Measurements from ENCODE around the gene MSN.
"Not testable (repeated sequence)": the region's sequence is repeated elsewhere in the genome, so short reads cannot be mapped to it uniquely, and the experiment has no call there.

MSN gene

DNA sequence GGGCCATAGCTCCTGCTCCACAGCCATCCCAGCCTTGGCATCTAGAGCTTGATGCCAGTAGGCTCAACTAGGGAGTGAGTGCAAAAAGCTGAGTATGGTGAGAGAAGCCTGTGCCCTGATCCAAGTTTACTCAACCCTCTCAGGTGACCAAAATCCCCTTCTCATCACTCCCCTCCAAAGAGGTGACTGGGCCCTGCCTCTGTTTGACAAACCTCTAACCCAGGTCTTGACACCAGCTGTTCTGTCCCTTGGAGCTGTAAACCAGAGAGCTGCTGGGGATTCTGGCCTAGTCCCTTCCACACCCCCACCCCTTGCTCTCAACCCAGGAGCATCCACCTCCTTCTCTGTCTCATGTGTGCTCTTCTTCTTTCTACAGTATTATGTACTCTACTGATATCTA is 73.5 kb downstream of the MSN start:
- Histone ChIP-seq H3K36me3 (ENCODE audit: control insufficient read depth, insufficient read depth, low read length) (no peaks in the 10 kb centered on the region), H3K9ac (ENCODE audit: low read length) (no peak overlapping the region), H3K27me3 (ENCODE audit: control insufficient read depth, insufficient read depth, low read length) (no peaks in the 10 kb centered on the region), H3K9me3 (ENCODE audit: control insufficient read depth, low read length) (no peaks in the 10 kb centered on the region), H3K4me1 (ENCODE audit: control insufficient read depth, insufficient read depth, low read length) (no peaks in the 10 kb centered on the region), H3K4me3 (ENCODE audit: low read length) (no peak overlapping the region)

DNA sequence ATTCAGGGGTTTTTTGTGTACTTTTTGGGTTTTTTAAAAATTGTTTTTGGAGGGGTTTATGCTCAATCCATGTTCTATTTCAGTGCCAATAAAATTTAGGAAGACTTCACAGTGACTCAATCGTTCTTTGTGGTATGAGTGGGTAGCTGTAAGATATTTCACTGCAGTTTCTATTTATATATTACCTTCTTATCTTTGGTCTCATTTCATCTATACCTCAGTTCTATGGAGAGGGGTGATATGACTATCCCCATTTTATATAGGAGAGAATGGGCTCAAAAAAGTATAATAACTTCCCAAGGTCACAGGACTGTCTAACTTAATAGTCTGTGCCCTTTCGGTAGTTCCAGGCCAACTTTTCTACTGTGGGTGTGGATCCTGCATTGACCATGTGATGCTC is 74.4 kb downstream of the MSN start:
- no peaks in the 10 kb centered on the region for H3K9me3 ChIP-seq (ENCODE audit: control insufficient read depth, low read length)
- no peak overlapping the region for H3K4me3 ChIP-seq (ENCODE audit: low read length)
- H3K27me3 ChIP-seq (ENCODE audit: control insufficient read depth, insufficient read depth, low read length): no peaks in the 10 kb centered on the region
- no peaks in the 10 kb centered on the region for H3K36me3 ChIP-seq (ENCODE audit: control insufficient read depth, insufficient read depth, low read length)
- H3K4me1 ChIP-seq (ENCODE audit: control insufficient read depth, insufficient read depth, low read length): no peaks in the 10 kb centered on the region
- no peak overlapping the region for H3K9ac ChIP-seq (ENCODE audit: low read length)

DNA sequence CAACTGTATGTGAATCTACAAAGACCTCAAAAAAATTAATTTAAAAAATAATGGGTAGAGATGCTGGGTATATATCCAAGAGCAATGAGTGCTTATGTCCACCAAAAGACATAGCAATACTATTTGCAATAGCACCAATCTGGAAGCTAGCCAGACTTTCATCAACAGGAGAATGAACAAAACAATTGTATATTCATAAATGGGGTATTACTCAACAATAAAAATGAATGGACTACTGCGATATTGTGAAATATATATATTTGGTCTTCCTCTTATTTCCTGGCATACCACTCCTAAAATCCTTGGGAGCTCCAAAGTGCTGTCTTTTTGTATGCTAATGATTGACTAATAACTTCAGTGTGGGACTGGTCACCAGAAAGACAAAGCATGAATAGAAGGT is 77.5 kb downstream of the MSN start:
- Histone ChIP-seq H3K27me3 (ENCODE audit: control insufficient read depth, insufficient read depth, low read length) (no peaks in the 10 kb centered on the region), H3K9me3 (ENCODE audit: control insufficient read depth, low read length) (no peaks in the 10 kb centered on the region), H3K9ac (ENCODE audit: low read length) (no peak overlapping the region), H3K4me1 (ENCODE audit: control insufficient read depth, insufficient read depth, low read length) (no peaks in the 10 kb centered on the region), H3K36me3 (ENCODE audit: control insufficient read depth, insufficient read depth, low read length) (no peaks in the 10 kb centered on the region), H3K4me3 (ENCODE audit: low read length) (no peak overlapping the region)

DNA sequence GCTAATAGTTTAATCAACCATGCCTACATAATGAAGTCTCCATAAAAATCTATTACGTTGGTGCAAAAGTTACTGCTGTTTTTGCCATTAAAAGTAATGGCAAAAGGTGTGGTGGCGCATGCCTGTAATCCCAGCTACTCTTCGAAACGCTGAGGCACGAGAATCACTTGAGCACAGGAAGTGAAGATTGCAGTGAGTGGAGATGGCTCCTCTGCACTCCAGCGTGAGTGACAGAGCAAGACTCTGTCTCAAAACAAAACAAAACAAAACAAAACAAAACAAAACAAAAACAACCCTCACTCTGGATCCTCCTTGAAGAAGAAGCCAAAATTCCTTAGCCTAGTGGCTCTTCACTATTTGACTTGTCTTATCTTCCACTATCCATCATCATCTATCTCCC is 78.0 kb downstream of the MSN start:
- H3K27me3 ChIP-seq (ENCODE audit: control insufficient read depth, insufficient read depth, low read length): no peaks in the 10 kb centered on the region

DNA sequence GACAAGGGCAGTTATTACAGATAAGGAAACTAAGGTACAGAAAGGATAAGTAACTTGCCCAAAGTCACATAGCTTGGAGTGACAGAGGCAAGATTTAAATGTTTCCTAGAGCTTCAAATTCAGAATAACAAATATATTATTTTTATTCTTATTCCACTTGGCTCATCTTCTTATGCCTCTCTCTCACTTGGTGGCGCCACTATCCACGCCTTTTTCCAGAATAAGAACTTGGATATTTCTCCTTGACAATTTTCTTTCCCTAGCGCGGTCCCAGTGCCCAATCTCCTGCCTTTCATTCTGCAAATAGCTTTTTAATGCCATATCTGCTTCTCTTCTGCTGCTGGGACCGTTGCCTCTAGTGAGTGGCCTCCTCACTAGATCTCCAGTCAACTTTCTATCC is 78.5 kb downstream of the MSN start:
- no peaks in the 10 kb centered on the region for H3K27me3 ChIP-seq (ENCODE audit: control insufficient read depth, insufficient read depth, low read length)
- no peak overlapping the region for H3K9ac ChIP-seq (ENCODE audit: low read length)
- no peaks in the 10 kb centered on the region for H3K9me3 ChIP-seq (ENCODE audit: control insufficient read depth, low read length)
- H3K36me3 ChIP-seq (ENCODE audit: control insufficient read depth, insufficient read depth, low read length): no peaks in the 10 kb centered on the region
- no peak overlapping the region for H3K4me3 ChIP-seq (ENCODE audit: low read length)
- no peaks in the 10 kb centered on the region for H3K4me1 ChIP-seq (ENCODE audit: control insufficient read depth, insufficient read depth, low read length)

More for the DNA sequence above, 78.0 kb downstream of the MSN start:
- H3K9me3 ChIP-seq (ENCODE audit: control insufficient read depth, low read length): no peaks in the 10 kb centered on the region
- no peak overlapping the region for H3K4me3 ChIP-seq (ENCODE audit: low read length)
- no peak overlapping the region for H3K9ac ChIP-seq (ENCODE audit: low read length)
- H3K4me1 ChIP-seq (ENCODE audit: control insufficient read depth, insufficient read depth, low read length): no peaks in the 10 kb centered on the region
- H3K36me3 ChIP-seq (ENCODE audit: control insufficient read depth, insufficient read depth, low read length): no peaks in the 10 kb centered on the region

DNA sequence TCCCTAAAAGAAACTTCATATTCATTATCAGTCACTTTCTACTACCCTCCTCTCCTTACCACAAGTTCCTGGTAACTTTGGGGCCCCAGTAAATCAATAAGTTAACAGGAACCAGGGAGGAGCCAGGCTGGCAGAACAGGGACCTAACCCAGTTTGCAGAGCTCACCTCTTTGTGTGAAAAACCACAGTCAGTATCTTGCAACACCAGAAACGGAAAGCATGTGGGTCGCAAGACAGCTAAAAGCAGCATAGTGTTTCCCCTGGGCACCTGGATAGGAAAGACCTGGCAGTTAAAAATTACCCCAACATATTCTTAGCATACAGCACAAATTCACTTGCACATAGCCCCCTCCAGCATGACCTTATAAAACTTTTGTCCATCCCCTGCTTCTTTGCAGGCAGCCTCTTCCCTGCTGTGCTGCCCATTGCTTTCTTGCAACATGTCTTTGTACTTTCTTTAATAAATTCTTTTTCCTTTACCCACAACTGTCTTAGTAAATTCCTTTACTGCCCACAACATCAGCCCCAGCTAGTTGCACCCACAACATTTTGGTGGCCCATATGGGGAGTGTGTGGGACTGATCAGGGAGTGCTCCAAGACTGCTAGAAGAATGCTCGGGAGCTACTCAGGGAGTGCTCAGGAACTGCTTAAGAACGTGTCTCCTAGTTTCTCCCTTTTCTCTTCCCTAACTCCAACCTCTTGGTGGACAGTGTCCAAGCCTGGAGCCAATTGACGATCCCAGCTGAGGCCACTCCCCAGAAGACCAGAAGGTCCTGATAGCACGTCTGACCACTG is 83.4 kb downstream of the MSN start:
- H3K9me3 ChIP-seq (ENCODE audit: control insufficient read depth, low read length): no peaks in the 10 kb centered on the region

DNA sequence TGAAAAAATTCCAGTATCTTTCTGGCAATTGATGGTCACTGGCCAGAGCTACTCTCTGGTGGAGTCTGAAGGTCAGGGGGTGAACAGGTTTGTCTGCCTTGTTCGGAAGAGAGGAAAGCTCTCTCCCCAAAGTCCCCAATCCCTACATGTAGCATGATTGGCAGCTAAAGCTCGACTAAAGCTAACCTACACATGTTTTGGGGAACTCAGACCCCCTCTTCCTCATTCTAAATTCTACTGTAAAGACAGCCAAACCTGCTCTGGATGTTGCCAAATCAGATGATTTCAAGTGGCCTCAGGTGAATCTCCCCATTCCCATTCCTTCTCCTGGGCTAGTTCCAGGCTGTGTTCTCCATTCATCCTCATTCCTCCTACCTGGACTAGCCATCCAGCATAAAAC is 84.1 kb downstream of the MSN start:
- Histone ChIP-seq H3K4me1 (ENCODE audit: control insufficient read depth, insufficient read depth, low read length) (no peaks in the 10 kb centered on the region), H3K36me3 (ENCODE audit: control insufficient read depth, insufficient read depth, low read length) (no peaks in the 10 kb centered on the region), H3K9me3 (ENCODE audit: control insufficient read depth, low read length) (no peaks in the 10 kb centered on the region), H3K4me3 (ENCODE audit: low read length) (no peak overlapping the region), H3K9ac (ENCODE audit: low read length) (no peak overlapping the region), H3K27me3 (ENCODE audit: control insufficient read depth, insufficient read depth, low read length) (no peaks in the 10 kb centered on the region)

More for the DNA sequence above, 83.4 kb downstream of the MSN start:
- Histone ChIP-seq H3K36me3 (ENCODE audit: control insufficient read depth, insufficient read depth, low read length) (no peaks in the 10 kb centered on the region), H3K27me3 (ENCODE audit: control insufficient read depth, insufficient read depth, low read length) (no peaks in the 10 kb centered on the region), H3K9ac (ENCODE audit: low read length) (no peak overlapping the region), H3K4me1 (ENCODE audit: control insufficient read depth, insufficient read depth, low read length) (no peaks in the 10 kb centered on the region), H3K4me3 (ENCODE audit: low read length) (no peak overlapping the region)

DNA sequence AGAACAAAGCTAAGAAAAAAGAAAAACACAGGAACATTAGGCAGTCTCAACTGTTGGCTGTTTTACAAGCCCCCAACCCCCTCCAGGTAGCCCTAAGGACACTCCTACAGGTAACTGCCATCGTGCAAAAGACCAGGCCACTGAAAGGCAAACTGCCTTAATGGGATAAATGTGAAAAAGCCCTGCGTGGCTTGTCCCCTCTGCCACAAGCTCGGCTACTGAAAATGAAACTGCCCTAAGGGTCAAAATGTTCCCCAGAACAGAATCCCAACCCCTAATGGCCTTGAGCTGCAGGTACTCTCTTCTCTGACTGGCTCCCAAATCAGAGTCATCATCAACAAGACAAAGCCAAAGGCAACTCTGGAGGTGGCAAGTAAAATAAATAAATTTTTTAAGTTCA is 84.8 kb downstream of the MSN start:
- no peak overlapping the region for H3K4me3 ChIP-seq (ENCODE audit: low read length)
- no peaks in the 10 kb centered on the region for H3K4me1 ChIP-seq (ENCODE audit: control insufficient read depth, insufficient read depth, low read length)
- no peaks in the 10 kb centered on the region for H3K27me3 ChIP-seq (ENCODE audit: control insufficient read depth, insufficient read depth, low read length)
- H3K9ac ChIP-seq (ENCODE audit: low read length): no peak overlapping the region
- H3K9me3 ChIP-seq (ENCODE audit: control insufficient read depth, low read length): no peaks in the 10 kb centered on the region
- H3K36me3 ChIP-seq (ENCODE audit: control insufficient read depth, insufficient read depth, low read length): no peaks in the 10 kb centered on the region

DNA sequence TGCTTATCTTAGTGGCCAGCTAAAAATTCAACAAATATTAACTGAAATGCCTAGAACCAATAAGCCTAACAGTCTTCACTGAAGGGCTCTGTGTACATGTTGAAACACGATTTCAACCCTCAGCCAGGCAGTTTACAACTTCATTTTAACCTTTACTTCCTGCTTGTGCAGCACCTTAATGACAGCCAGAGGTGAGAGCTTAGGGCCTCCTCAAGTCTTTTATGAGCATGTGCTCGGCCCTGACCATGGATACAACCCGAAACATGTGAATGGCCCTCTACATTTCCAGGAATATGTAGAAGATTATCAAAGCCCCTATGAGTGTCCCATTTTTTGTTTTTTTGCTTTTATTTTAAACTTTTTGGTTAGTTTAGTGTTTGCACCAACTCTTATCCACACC is 88.3 kb downstream of the MSN start:
- H3K9me3 ChIP-seq (ENCODE audit: control insufficient read depth, low read length): no peaks in the 10 kb centered on the region
- no peaks in the 10 kb centered on the region for H3K36me3 ChIP-seq (ENCODE audit: control insufficient read depth, insufficient read depth, low read length)

DNA sequence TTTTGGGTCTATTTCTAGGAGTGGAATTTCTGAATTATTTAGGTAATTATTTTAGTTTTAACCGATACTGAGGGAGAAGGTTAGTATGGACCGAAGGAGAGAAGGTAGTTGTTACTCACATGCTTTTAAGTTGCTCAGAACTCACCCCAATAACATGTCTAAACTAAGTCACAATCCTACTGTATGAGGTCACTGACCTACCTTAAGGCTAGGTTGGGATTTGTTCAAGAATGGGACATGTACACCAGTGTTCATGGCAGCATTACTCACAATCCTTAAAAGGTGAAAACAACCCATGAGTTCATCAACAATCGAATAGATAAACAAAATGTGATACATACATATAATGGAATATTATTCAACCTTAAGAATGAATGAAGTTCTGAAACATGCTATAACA is 90.5 kb downstream of the MSN start:
- H3K4me3 ChIP-seq (ENCODE audit: low read length): no peak overlapping the region
- no peaks in the 10 kb centered on the region for H3K27me3 ChIP-seq (ENCODE audit: control insufficient read depth, insufficient read depth, low read length)
- H3K9ac ChIP-seq (ENCODE audit: low read length): no peak overlapping the region
- no peaks in the 10 kb centered on the region for H3K4me1 ChIP-seq (ENCODE audit: control insufficient read depth, insufficient read depth, low read length)
- H3K9me3 ChIP-seq (ENCODE audit: control insufficient read depth, low read length): no peaks in the 10 kb centered on the region
- no peaks in the 10 kb centered on the region for H3K36me3 ChIP-seq (ENCODE audit: control insufficient read depth, insufficient read depth, low read length)

More for the DNA sequence above, 88.3 kb downstream of the MSN start:
- Histone ChIP-seq H3K4me3 (ENCODE audit: low read length) (no peak overlapping the region), H3K27me3 (ENCODE audit: control insufficient read depth, insufficient read depth, low read length) (no peaks in the 10 kb centered on the region), H3K4me1 (ENCODE audit: control insufficient read depth, insufficient read depth, low read length) (no peaks in the 10 kb centered on the region), H3K9ac (ENCODE audit: low read length) (no peak overlapping the region)

DNA sequence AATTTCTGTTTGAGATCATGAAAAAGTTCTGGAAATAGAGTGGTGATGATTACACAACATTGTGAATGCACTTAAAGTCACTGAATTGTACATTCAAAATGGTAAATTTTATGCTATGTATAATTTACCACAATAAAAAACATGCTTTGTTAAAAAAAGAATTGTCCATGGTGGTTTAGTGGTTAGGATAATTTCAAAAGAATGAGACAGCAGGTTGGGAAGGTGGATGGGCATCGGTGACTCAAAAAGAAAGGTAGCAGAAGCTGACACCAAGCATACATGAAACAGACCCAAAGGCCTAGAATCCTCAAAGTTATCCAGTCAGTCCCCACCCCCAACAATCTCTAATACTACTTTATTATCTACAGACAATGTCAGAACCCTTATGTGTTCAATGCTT is 91.1 kb downstream of the MSN start:
- H3K36me3 ChIP-seq (ENCODE audit: control insufficient read depth, insufficient read depth, low read length): no peaks in the 10 kb centered on the region
- H3K4me1 ChIP-seq (ENCODE audit: control insufficient read depth, insufficient read depth, low read length): no peaks in the 10 kb centered on the region
- H3K4me3 ChIP-seq (ENCODE audit: low read length): no peak overlapping the region
- no peaks in the 10 kb centered on the region for H3K27me3 ChIP-seq (ENCODE audit: control insufficient read depth, insufficient read depth, low read length)
- H3K9me3 ChIP-seq (ENCODE audit: control insufficient read depth, low read length): no peaks in the 10 kb centered on the region
- no peak overlapping the region for H3K9ac ChIP-seq (ENCODE audit: low read length)

DNA sequence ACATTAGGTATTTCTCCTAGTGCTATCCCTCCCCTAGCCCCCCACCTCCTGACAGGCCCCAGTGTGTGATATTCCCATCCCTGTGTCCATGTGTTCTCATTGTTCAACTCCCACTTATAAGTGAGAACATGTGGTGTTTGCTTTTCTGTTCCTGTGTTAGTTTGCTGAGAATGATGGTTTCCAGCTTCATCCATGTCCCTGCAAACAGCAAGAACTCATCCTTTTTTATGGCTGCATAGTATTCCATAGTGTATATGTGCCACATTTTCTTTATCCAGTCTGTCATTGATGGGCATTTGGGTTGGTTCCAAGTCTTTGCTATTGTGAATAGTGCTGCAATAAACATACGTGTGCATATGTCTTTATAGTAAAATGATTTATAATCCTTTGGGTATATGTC is 92.1 kb downstream of the MSN start:
- H3K4me1 ChIP-seq (ENCODE audit: control insufficient read depth, insufficient read depth, low read length); H3K4me3 ChIP-seq (ENCODE audit: low read length); H3K9ac ChIP-seq (ENCODE audit: low read length); H3K27me3 ChIP-seq (ENCODE audit: control insufficient read depth, insufficient read depth, low read length); H3K9me3 ChIP-seq (ENCODE audit: control insufficient read depth, low read length); H3K36me3 ChIP-seq (ENCODE audit: control insufficient read depth, insufficient read depth, low read length): not testable (repeated sequence)

Measured in mucosa of stomach (tissue), 1 donor.